NT2/D1 (cell line): ENCODE data around the gene TPD52L2.

Experiments
- SUZ12 ChIP-seq: IDR thresholded peaks from 2 replicates; pipeline ENCODE4 v1.6.1; 2011; ENCODE audit not compliant: insufficient read length, insufficient read depth; ENCODE audit errors: extremely low read depth
- ZNF274 ChIP-seq: IDR thresholded peaks from 2 replicates; pipeline ENCODE4 v1.6.1; 2011; ENCODE audit warnings: mild to moderate bottlenecking, low read depth, low read length

- no peak for TF ChIP-seq ZNF274
- no peak for TF ChIP-seq SUZ12
Measured at GRCh38 chr20:63889241-63890200, 24.5 kb downstream of the TPD52L2 start.
